ENCODE results near the gene DNAJB8.
A peak's percentile ranks its signal among the peaks of the same experiment; 100 is the strongest.

DNAJB8 gene

DNA sequence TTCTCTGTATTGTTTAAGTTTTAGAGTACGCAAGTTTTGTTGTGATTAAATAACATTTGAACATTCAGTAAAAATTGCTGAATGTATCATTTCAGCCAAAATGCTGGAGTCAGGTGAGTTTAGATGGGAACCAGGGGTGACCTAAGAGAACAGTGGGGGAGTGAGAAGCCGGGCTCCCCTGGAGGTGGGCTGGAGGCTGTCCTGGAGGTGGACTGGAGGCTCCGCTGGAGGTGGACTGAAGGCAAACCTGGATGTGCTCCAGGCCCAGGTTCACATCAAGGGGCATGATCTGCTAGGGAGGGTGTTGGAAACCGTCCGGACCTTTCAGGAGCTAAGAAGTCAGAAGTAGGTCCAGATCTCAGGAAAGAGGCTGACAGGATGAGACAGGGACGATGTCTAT is 23.7 kb downstream of the DNAJB8 start:
- no peak for DNase-seq

DNA sequence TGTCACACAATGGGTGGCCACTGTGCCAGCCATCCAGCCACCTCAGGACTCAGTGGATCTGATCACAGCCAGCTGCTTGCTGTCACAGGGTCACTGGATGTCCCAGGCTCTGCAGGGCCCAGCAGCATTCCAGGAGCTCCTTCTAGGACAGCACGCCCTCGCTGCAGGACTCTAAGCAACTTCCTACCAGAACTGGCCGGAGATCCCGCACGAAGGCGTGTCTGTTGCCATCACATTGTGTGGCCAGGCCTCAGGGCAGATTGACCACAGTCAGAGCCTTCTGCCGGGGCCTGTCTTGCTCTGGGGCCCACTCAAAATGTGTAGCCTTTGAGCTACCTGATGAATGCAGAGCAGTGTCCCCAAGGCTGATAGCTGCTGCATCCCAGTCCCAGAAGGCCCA is 24.6 kb downstream of the DNAJB8 start:
- DNase-seq, result no peak

DNA sequence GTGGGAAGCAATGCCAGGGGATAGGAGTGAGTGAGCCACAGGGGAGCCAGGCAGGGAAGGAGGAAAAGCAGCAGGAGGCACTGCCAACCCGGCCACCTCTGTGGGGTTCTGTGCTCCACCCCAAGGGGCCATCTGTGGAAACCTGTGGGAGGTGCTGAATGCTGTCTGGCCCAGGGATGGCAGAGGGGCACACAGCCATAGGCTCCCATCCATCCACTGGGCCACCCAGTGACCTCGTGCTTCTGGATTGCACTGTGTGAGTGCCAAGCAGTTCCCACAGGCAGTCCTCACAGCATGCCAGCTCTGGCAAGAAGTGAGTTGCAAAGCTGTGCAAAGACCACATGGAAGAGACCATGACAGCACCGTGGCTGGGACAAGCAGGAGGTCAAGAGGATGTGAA is 27.5 kb downstream of the DNAJB8 start:
- no peak for DNase-seq

DNA sequence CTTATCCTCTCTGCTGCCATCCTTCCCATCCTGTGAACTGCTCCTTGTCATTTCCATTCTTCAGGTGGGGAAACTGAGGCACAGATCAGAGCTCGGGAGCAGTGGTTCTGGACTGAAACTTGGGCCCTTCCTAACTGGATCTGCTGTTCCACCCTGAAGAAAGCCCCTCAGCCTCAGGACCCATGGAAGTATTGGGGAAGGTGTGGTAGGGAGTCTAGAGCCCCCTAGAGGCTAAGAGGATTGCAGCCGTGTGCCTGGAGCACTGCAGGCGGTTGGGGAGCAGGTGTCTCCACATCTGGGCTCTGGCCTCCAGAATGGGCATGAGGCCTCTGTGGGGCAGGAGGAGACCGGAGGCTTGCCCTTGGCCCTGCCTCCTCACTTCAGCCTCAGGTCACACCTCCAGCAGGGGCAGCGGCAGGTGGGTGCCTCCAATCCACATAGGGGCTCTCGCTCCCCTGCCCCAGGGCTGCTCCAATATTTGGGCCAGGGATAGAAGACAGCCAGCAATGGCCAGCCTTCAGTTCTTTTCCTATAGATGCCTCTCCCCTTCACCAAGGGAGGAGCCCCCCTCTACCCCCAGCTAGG is 28.1 kb downstream of the DNAJB8 start:
- DNase-seq, result no peak

DNA sequence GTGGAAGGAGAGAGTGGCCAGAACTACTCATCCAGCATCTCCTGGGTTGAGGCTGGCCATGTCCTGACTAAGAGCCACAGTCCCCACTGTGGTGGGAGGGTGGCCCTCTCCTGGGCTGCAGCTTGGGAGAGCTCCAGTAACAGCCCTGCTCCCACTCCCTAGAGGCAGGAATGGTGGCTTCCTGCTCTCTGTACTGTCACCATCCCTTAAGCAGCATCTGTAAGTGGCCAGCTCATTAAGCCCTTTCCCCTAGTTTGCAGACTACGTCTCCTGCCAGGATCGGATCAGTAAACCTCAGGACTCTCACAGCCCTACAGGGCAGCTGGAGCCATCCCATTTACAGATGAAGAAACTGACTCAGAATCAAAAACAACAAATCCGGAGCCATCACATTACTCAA is 30.5 kb downstream of the DNAJB8 start:
- no peak for DNase-seq

DNA sequence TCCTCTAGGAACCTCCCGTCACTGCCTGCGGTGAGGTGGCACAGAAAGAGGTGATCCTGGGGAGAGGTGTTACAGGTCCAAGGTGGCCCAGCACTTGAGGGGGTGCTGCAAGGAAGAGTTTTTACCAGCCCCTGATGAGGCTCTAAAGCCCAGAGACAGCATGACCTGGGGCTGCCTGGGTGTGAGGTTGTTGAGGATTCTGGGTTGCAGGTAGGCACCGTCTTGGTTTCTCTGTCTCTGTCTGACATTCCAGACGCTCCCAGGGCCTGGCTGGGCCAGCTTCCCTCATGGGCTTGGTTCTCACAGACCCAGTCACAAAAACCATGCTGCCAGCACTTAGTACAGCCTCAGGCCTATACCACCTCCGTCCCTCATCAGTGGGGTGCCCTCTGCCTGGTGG is 31.1 kb downstream of the DNAJB8 start:
- no peak for DNase-seq

DNA sequence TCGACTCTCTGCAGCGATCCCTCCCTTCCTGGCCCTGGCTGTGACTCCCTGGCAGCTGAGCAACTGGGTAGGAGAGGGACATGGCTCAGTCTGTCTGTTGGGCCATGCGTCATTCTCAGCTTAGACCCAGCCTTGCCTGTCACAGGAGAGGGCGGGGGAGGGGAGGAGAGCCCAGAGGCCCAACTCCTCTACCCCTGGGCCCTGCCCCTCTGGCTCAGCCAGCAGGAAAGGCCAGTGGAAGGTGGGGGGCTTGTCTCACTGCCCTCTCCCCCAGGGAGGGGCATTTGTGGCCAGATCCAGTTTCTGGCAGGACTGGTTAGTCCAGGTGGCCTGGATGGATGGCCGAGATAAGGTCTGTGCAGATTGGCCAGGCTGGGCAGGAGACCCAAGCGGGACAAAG is 31.6 kb downstream of the DNAJB8 start:
- no peak for DNase-seq

DNA sequence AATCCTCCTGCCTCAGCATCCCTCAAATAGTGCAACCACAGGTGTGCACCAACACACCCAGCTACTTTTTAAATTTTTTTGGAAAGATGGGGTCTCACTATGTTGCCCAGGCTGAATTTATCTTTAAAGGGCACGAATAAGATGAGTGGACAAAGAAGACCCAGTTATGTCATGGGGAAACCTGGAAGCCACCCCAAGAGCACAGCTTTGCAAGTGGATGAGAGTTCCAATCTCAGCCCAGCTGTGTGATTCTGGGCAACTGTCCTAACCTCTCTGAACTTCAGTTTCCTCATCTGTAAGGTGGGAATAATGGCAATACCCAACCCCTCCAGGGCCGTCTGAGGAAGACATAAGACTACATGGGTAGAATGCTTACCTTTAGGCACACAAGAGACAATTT is 32.2 kb downstream of the DNAJB8 start:
- DNase-seq, result no peak

DNA sequence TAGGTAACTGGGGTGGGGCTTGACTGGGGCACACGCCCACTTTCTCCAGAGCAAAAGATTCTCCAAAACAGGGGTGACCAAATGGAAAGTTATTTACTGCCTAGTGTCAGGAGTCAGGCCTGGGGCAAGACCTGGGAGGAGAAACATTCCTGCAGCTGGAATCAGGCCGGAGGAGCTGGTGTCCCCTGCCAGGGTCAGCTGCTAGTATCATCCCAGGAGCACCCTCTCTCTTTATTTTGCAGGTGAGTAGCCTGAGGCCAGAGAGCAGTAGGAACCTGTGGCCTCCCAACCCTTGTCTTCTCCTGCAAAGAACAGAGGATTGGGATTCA is 32.9 kb downstream of the DNAJB8 start:
- DNase-seq, result no peak

DNA sequence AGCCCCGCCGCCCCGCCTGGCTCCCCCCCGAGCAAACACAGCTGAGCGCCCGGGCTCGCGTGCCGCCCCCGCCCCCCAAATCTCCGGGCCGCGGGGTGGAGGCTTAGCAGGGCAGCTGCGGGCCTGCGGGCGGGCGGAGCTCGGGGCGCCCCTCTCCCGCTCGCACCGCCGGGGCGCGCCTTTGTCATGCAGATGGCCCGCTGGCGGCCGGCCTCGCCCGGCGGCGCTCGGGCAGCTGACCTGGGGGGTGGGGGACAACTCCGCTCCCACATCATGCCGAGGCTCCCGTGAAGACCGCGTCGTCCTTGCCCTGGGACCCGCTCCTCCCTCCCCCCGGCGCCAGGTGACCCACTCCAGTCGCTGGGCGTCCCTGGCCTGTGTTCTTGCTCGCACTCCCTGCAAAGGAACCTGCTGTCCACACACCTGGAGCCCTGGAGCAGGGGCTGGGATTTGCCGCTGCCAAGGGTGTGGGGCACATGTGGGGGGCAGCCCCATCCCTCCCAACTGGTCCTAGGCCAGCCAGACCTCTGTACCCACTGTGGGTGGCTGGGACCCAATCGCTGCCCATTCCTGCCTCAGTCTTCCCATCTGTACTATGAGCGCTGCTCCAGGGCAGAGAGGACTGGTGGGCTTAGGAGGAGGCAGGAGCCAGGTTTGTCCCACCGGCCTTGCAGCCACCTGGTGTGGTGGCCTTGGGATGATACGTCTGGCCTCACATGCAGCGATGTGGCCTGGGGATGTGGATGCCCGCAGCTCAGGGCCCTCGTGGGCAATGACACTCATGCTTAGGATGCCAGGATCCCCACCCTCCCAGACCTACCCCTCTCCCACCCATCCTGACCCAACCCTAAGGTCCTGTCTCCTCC is 33.5 kb downstream of the DNAJB8 start:
- DNase-seq, result no peak

DNA sequence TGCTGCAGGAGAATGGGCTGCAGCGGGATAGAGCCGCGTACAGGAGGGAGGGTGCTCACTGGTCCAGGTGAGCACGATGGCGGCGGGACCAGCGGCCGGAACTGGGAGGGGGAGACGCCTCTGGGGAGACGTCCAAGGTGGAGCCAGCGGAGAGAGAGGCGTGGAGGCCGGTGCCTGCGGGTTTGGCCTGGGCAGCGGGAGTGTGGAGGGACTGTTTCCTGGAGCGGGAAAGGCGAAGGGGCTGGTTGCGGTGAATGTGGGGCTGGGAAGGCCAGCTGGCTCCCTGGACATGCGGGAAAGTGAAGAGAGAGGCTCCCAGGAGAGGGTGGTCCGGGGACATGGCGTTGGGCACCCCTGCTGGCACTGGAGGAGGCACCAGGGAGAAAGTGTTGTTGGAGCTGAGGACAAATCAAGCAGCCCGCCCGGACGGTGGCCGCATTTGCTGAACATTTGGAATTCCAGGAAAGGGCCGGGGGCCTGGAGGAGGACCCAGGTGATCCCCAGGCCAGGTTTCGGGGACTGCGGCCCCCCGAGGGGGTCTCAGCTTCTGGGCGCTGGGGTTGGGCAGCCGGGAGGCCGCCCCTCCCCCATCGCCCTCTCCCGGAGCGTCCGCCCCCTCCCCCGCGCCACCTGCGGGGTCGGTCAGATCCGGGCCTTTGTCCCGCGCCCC is 34.3 kb downstream of the DNAJB8 start:
- no peak for DNase-seq

DNA sequence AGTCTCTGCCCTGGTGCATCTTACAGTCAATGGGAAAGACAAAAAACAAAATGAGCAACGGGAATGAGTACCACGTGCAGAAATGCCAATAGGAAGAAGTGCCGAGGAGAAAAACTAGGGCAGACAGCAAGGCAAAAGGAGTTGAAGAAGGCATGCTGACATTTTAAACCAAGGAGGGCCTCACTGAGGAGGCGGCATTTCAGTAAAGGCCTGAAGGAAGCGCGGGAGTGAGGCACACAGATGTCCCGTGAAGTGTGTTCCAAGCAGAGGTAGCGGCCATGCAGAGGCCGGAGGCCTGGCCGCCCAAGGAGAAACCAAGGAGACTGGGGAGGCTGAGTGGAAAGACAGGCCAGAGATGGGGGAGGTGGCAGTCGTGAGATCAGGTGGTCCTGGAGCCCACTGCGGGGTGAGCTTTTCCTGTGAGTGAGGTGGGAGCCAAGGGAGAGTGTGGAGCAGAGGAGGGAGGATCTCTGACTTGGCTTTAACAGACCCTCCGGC is 34.8 kb downstream of the DNAJB8 start:
- DNase-seq, result no peak

DNA sequence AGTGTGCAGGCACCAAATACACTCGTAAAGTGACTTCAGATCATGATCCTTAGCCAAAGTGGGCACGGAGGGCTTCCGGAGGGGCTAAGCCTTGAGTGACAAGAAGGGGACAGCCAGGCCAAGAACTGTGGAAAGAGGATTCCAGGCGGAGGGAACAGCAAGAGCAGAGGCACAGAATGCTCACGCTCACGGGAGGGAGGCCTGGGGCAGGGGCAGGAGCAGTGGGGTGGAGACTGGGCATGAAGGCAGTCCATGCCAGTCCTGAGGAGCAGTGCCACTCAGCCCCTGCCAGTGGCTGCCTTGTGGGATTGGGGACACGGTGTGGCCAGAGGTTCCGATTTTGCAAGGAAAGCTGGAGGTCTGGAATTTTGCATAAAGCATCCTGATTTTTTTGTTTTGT is 36.0 kb downstream of the DNAJB8 start:
- no peak for DNase-seq

DNA sequence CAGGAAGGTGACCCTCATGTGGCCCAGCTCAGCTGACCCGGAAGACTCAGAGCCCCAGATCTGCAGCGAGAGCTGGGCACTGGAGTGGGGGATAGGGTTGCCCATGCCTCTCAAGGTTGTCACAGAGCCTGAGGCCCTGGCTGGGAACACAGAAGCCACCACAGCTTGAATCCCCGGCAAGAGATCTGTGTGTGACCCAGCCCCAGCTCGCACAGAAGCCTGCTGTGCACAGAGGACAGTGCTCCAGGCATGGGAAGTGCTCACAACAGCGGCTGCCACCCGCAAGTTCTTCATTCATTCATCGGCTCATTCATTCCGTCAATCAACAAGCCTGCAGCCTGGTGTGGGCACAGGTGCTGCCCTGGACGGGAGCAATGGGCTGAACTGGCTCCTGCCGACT is 36.4 kb downstream of the DNAJB8 start:
- no peak for DNase-seq

DNA sequence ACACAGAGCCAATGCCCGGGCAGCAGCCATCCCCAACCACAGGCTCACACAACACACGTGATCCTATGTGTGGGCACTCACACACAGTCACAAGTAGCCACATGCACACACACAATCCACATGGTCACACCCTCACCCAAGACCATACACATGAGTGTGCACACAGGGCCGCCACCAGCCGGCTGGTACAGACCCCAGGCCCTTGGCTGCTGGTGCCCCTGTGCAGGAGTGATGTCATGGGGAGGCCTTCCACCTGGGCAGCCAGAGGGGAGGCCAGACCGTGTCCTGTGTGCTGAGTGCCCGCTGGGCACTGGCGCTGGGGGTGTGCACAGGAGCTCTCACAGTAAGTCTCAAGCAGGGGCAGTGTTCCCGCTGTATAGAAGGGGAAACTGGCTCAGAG is 36.9 kb downstream of the DNAJB8 start:
- DNase-seq, result no peak

DNA sequence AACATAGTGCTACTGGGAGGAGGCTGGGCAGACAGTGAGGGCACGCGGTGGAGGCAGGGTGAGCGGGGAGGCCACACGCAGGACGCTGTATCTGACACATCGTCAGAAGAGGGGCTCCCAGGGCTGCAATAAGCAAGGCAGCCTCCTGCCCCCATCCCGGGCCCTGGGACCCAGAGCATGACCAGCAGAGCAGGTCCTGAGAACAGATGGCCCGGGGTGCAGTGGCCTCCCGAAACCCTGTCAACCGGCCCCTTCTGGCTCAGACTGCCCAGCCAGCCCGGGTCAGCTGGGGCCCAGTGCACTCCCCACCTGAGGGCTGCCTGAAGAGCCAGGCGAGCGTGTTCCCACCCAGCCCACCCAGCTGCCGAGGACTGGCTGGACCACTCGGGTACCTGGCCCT is 37.4 kb downstream of the DNAJB8 start:
- no peak for DNase-seq

DNA sequence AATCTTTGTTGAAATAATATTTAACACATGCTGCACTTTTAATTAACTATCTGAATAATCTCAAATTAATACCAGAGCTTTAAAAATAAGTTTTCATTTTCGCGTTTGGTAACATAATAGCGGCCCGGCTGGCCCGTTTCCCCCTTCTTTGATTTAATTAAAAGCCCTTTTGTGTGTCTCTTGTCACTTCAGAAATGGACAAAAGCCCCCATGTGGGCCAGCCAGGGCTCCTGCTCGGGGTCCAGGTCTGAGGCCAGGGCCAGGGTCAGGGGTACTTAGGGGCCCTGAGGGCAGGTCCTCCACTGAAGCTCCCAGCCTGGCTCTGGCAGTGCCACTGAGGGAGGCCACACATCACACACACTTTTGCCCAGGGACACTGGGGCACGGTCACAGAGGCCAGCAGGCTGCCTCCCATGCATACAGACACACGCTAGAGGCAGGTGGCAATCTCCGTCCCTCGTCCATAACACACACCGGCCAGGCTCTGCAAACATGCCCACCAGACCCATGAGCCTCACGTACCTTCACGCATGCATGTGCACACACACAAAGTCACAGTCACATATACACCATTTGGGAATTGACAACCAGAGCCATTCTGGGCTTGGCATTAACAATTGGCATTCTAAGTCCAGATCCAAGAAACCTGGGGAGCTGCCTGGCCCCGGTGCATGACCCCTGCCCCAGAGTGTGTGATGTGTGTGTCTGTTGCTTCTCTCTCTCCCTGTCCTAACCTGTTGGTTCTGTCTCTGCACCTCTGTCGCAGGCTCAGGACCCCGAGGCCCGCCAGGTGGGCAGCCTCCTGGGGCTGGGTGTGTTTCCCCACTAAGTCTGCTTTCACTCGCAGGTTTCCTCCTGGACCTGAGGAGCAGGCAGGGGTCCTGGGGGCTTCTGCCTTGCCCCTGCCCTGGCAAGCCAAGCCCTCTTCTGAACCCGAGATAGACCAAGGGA is 38.5 kb downstream of the DNAJB8 start:
- DNase-seq, result no peak

DNA sequence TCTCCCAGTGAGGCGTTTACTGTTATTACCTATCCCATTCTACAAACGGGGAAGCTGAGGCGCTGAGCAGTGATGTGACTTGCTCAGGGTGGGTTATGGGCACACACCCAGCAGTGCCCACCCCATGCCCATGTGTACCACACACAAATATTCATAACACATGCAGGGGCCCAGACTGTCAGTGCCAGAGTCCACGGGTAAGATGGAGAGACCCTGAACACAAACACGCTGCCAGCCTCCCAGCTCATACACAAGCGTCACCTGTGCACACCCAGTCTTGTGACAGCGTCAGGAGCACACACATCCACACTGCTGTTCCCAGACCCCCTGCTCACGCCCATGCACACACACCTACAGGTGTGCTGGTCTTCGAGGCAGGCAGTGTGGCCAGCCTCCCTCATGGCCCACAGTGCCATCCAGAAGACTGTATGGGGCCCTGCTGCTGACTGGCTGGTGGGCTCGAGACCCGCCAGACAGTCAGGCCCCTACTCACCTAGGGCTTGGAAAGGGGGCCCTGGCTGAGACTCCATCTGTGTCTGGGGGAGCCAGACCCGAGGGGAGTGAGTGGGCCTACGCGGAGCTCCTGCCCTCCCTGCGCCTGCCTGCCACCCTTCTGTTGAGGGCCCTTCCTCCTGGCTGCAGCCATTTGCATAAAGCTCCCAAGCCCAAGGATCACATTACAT is 39.4 kb downstream of the DNAJB8 start:
- no peak for DNase-seq

DNA sequence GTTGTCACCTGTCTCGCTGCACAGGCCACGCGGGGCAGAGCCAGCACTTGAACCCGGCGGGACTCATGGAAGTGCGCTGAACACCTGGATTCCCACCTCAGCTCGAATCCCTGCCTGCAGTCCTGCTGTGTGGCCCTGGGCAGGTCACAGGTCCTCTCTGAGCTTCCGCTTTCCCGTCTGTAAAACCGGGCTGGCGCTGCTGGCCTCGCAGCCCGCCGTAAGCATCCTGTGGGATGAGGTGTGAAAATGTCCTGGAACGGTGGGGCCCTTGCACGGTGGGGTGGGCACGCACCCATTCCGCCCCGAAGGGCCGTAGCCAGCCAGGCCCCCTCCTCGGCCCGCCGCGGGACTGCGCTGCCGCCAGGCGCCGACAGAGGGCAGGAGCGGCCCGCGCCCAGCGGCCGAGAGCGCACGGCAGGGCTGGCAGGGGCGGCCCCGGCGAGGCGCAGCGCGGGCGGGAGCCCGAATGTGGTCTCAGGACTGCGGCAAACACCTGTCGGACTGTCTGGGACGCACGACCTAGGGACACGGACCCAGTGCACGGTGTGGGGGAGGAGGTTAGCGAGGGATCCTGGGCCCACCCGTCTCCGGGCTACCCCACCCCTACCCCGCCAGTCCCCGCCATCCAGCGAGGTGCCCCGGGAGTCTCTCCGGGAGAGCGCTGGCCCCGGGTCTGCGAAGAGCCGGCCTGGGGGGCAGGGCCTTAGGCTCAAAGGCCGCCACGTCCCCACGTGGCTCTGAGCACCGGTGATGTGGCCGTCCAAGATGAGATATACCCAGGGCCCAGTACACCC is 40.4 kb downstream of the DNAJB8 start:
- no peak for DNase-seq

DNA sequence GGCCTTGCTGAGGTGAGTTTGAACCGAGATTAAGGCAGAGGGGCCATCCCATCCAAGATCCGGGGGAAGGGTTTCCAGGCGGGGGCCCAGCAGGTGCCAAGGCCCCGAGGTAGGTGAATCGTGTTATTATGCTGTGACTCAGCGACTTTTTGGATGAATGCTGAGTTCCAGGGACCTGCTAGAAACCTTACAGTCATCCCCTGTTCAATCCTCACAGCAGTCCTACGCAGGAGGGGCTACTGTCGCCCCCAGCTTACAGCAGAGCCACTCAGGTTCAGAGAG is 40.9 kb downstream of the DNAJB8 start:
- DNase-seq, result no peak

DNA sequence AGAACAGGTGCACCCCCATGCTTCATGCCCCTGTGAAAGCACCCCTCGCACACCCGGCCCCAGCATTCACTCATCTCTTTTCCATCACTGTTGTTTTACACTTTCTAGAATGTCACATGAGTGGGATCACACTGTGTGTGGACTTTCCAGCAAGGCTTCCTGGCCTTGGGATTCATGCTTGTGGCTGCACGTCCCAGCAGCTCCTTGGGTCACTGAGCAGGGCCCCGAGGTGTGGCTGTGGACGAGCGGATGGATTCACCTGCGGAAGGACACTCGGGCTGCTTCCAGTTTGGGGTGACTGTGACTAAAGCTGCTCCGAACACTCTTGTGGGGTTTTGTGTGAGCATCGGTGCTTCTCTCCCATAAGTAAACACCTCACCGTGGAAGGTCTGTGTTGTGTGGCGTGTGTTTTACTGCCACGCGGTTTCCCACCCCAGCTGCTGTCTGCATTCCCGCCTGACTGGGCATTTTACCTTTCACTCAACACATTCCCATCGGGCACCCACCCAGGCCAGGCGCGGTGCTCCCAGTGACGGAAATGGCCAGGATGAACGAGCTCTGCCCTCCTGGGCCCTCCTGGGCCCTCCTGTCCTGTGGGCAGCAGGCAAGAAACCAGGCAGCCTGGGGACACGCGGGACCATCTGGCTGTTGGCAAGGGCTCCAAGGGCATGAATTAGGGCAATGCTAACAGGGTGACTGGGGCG is 41.4 kb downstream of the DNAJB8 start:
- DNase-seq, result peak; percentile 34

All from DMS 273 treated with DMSO at 0.1 percent for 48 hours (cell line).